ENCODE measurements around the gene HNRNPM. TPM values are rescaled to one million over a fixed set of nuclear protein-coding genes. Genes with fewer than 3 reads are reported as not detected.
"Not testable (repeated sequence)": the region's sequence is repeated elsewhere in the genome, so short reads cannot be mapped to it uniquely, and the experiment has no call there.

The HNRNPM gene
- total RNA-seq, 1 experiment from 2014 or later = 204 TPM

GRCh38 chr19:8401981-8402411 lies 42.8 kb upstream of the HNRNPM start:
- no peaks in the 10 kb centered on the region for H3K9me3 Mint-ChIP-seq (ENCODE audit: low read depth, unreplicated experiment)
- H3K4me1 Mint-ChIP-seq (ENCODE audit: low read depth, unreplicated experiment) = peaks cover 4% of the 10 kb centered on the region
- H3K27ac Mint-ChIP-seq (ENCODE audit: unreplicated experiment) = no peak overlapping the region
- intact Hi-C loops (cut with micrococcal nuclease; ENCODE audit: unreplicated experiment) = no loop called here
- CTCF ChIA-PET = no interaction called here
- no peak for DNase-seq
- no TSS peak for BruUV-seq (replicated peaks)
- no peaks in the 10 kb centered on the region for H3K27me3 Mint-ChIP-seq (ENCODE audit: unreplicated experiment)
- H3K36me3 Mint-ChIP-seq (ENCODE audit: insufficient read depth, unreplicated experiment) = peaks cover 9% of the 10 kb centered on the region
- TF ChIP-seq CTCF (IDR thresholded peaks at IDR 0.05; ENCODE audit: unreplicated experiment) = no peak
- no peak overlapping the region for H3K4me3 Mint-ChIP-seq (ENCODE audit: low read depth, unreplicated experiment)

GRCh38 chr19:8403098-8403819 lies 41.5 kb upstream of the HNRNPM start:
- DNase-seq = no peak
- Mint-ChIP-seq H3K27ac (ENCODE audit: unreplicated experiment) (no peak overlapping the region), H3K27me3 (ENCODE audit: unreplicated experiment) (no peaks in the 10 kb centered on the region), H3K4me3 (ENCODE audit: low read depth, unreplicated experiment) (no peak overlapping the region), H3K36me3 (ENCODE audit: insufficient read depth, unreplicated experiment) (peaks cover 9% of the 10 kb centered on the region), H3K4me1 (ENCODE audit: low read depth, unreplicated experiment) (no peaks in the 10 kb centered on the region), H3K9me3 (ENCODE audit: low read depth, unreplicated experiment) (no peaks in the 10 kb centered on the region)
- TF ChIP-seq CTCF (IDR thresholded peaks at IDR 0.05; ENCODE audit: unreplicated experiment) = no peak
- CTCF ChIA-PET = interaction anchor here (0.6 kb wide), 1 partner anchor 92 kb away, joined by 3 read pairs; no protein-coding TSS in a partner anchor
- BruUV-seq (replicated peaks) = no TSS peak
- intact Hi-C loops (cut with micrococcal nuclease; ENCODE audit: unreplicated experiment) = no loop called here

- Mint-ChIP-seq H3K36me3 (ENCODE audit: insufficient read depth, unreplicated experiment) (peaks cover 9% of the 10 kb centered on the region), H3K9me3 (ENCODE audit: low read depth, unreplicated experiment) (no peaks in the 10 kb centered on the region), H3K4me3 (ENCODE audit: low read depth, unreplicated experiment) (no peak overlapping the region), H3K27ac (ENCODE audit: unreplicated experiment) (no peak overlapping the region), H3K27me3 (ENCODE audit: unreplicated experiment) (no peaks in the 10 kb centered on the region), H3K4me1 (ENCODE audit: low read depth, unreplicated experiment) (no peaks in the 10 kb centered on the region)
- BruUV-seq (replicated peaks) = TSS peak; percentile 40
- CTCF ChIA-PET = interaction anchor here (0.5 kb wide), 1 partner anchor 11 kb away, joined by 3 read pairs; no protein-coding TSS in a partner anchor
- TF ChIP-seq CTCF (IDR thresholded peaks at IDR 0.05; ENCODE audit: unreplicated experiment) = no peak
- intact Hi-C loops (cut with micrococcal nuclease; ENCODE audit: unreplicated experiment) = no loop called here
- DNase-seq = no peak
Measured at GRCh38 chr19:8403820-8404109, 41.0 kb upstream of the HNRNPM start.

- no peaks in the 10 kb centered on the region for H3K4me1 Mint-ChIP-seq (ENCODE audit: low read depth, unreplicated experiment)
- no peak overlapping the region for H3K27ac Mint-ChIP-seq (ENCODE audit: unreplicated experiment)
- H3K4me3 Mint-ChIP-seq (ENCODE audit: low read depth, unreplicated experiment) = no peak overlapping the region
- intact Hi-C loops (cut with micrococcal nuclease; ENCODE audit: unreplicated experiment) = no loop called here
- no peaks in the 10 kb centered on the region for H3K27me3 Mint-ChIP-seq (ENCODE audit: unreplicated experiment)
- BruUV-seq (replicated peaks) = no TSS peak
- CTCF ChIA-PET = no interaction called here
- no peak for TF ChIP-seq CTCF (IDR thresholded peaks at IDR 0.05; ENCODE audit: unreplicated experiment)
- H3K9me3 Mint-ChIP-seq (ENCODE audit: low read depth, unreplicated experiment) = no peaks in the 10 kb centered on the region
- peaks cover 9% of the 10 kb centered on the region for H3K36me3 Mint-ChIP-seq (ENCODE audit: insufficient read depth, unreplicated experiment)
- DNase-seq = no peak
Measured at GRCh38 chr19:8404391-8405151, 40.2 kb upstream of the HNRNPM start.

- intact Hi-C loops (cut with micrococcal nuclease; ENCODE audit: unreplicated experiment); H3K4me3 Mint-ChIP-seq (ENCODE audit: low read depth, unreplicated experiment); CTCF ChIA-PET; H3K9me3 Mint-ChIP-seq (ENCODE audit: low read depth, unreplicated experiment); H3K27ac Mint-ChIP-seq (ENCODE audit: unreplicated experiment); H3K27me3 Mint-ChIP-seq (ENCODE audit: unreplicated experiment); BruUV-seq (replicated peaks); H3K4me1 Mint-ChIP-seq (ENCODE audit: low read depth, unreplicated experiment); DNase-seq; H3K36me3 Mint-ChIP-seq (ENCODE audit: insufficient read depth, unreplicated experiment): not testable (repeated sequence)
Measured at GRCh38 chr19:8410718-8411117, 34.1 kb upstream of the HNRNPM start.
